GM19372 (cell line): Measurements from ENCODE around the gene CEACAM8.
"Not testable (repeated sequence)": the region's sequence is repeated elsewhere in the genome, so short reads cannot be mapped to it uniquely, and the experiment has no call there.

Experiments used
- ATAC-seq: cut with Tn5 transposase; IDR thresholded peaks from one replicate; pipeline ENCODE4 v1.9.1; 2021; ENCODE audit warnings: mild to moderate bottlenecking, low read depth, moderate library complexity; ENCODE audit not compliant: unreplicated experiment

CEACAM8 gene

DNA sequence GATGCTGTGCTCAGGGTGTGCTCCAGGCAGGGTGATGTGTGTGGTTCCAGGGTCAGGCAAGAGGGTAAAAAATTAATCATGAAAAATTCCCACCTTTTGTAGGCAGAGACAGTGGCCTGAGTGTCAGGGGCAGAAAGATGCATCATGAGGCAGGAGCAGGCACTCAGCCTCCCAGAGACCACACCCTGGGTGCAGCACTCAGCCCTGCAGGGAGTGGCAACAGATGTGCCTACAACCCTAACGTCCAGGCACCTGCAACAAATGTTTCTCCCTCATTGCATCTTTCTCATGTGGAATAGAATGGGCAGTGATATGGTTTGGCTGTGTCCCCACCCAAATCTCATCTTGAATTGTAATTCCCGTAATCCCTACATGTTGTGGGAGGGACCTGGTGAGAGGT lies 46.8 kb downstream of the CEACAM8 start:
- no peak for ATAC-seq

DNA sequence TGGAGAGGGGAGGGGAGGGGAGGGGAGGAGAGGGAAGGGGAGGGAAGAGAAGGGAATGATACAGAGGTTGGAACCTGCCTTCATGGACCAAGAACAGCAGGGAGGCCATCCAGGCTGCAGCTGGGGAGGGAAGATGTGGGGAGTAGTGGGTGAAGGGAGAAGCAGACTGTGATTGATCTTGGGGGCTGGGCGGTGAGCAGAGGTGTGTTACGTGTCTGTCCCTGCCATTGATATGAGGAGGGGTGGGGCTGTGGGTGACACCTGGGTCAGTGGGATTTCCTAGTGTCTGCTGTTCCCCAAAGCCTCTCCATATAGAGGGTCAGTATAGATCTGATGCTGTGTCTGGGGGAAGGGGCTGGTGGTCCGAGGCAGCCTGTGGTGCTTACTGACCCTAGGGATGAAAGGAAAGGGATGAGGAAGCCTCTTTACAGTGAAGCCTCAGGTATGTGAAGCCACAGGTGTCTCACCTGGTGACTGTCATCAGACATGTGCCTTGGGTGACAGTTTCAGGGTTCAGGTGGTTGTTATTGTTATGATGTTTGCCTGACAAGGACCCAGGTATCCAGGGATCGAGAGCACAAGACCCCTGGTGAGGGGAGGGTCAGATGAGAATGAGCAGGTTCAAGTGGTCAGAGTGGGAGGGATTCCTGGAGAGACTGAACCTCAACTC lies 47.8 kb downstream of the CEACAM8 start:
- no peak for ATAC-seq

DNA sequence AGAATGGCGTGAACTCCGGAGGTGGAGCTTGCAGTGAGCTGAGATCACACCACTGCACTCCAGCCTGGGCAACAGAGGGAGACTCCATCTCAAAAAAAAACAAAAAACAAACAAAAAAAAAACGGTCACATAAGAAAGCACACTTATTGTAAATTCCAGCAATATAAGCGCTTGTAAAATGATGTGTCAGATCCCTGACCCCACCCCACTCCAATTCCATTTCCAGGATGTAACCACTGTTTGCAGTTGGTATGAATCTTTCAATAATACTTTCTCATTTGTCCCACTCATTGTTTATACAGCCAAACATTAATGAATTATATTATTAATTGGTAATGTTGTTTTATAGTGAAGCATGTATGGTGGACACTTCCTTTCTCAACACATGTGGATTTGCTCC lies 50.6 kb downstream of the CEACAM8 start:
- no peak for ATAC-seq

DNA sequence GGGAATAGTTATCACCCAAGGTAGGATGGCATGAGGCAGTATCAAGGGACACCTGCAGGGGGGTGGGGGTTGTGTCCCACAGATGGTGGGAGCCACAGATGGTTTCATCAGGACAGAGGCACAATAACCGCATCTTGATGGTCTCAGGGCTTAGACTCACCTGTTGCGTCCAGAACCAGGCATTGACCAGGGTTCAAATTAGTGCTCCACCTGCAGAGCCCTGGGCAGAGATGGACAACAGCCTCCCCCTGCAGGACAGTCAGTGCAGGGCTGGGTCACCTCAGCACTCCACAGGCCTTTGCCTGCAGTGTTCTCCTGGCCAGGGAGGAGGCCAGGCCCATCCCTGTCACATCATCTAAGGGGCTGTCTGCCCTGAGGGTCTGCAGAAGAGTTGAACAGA lies 51.9 kb downstream of the CEACAM8 start:
- ATAC-seq = no peak

- ATAC-seq = no peak
Observed at GRCh38 chr19:42540071-42540553, 54.6 kb downstream of the CEACAM8 start.

DNA sequence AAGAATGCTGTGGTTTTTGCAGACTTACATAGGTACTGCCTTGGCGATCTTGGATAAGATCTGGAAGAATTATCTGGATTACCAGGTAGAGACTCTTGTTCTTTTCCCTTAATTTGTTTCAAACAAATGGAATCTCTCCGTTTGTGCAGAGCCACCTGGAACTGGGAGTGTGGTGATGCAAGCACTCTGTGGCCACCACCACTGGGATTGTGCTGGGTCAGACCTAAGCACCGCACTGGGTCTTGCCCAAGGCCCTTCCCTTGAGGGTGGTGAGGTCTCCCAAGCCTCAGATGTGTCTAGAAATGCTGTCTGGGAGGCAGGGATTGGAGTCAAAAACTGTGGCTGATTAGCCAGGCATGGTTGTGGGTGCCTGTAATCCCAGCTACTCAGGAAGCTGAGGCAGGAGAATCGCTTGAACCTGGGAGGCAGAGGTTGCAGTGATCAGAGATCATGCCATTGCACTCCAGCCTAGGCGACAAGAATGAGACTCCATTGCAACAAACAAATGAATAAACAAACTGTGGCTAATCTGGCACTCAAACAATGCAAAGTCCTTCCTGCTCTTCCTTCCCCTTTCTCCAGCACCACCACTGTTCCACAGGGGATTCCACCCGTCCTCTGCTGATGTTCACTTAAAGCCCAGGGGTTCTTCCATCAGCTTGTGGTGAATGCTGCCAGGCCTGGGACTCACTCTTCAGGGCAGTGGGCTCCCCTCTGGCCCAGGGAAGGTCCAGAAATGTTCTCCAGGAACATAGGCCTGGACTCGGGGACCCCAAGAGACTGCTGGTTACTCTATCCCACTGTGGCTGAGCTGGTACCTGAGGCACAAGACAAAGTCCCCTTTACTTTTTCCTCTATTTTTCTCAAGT lies 55.6 kb downstream of the CEACAM8 start:
- no peak for ATAC-seq

DNA sequence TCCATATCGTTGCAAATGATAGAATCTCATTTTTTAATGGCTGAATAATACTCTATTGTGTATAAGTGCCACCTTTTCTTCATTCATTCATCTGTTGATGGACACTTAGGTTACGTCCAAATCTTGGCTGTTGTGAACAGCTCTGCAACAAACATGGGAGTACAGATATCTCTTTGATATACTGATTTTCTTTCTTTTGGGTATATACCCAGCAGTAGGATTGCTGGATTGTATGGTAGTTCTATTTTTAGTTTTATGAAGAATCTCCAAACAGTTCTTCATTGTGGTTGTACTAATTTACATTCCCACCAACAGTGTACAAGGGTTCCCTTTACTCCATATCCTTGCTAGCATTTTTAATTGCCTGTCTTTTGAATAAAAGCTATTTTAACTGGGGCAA lies 59.4 kb downstream of the CEACAM8 start:
- ATAC-seq = not testable (repeated sequence)

- ATAC-seq = no peak
Observed at GRCh38 chr19:42534391-42534790, 60.3 kb downstream of the CEACAM8 start.

DNA sequence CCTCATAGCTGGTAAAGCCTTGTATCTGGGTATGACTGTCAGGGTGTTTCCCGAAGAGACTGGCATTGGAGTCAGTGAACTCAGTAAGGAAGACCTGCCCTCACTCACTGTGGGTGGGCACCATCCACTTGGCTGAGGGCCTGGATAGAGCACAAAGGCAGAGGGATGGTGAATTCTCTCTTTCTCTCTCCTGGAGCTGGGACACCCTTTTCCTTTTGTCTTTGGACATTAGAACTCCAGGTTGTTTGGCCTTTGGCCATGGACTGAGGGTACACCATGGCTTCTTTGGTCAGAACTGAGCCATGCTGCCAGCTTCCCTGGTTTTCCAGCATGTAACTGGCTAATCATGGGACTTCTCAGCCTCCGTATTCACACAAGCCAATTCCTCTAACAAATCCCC lies 61.8 kb downstream of the CEACAM8 start:
- no peak for ATAC-seq

DNA sequence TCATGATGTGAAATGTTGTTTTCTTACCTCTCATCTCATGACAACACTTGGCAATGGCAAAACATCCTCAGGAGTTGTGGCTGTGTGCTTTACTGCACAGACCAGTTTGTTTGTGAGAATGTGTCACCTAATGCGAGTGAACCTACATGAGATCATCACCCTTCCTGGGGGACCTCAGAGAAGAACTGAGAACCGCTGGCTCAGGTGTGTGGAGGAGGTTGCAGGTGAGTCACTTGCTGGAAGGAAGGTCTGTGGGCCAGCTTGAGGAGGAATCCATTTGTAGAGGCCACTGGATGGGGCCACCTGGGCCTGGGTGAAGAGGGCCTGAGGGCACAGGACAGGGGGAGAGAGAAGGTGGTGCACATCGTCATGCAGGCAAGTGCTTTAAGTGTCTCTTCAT lies 63.4 kb downstream of the CEACAM8 start:
- no peak for ATAC-seq
